NCI-H1436 (cell line): ENCODE measurements around the gene TNNI3K.

ENCODE experiments used
- DNase-seq: peaks from one replicate; lab custom pipeline; 2025; lab: John Stamatoyannopoulos, UW

TNNI3K gene

DNA sequence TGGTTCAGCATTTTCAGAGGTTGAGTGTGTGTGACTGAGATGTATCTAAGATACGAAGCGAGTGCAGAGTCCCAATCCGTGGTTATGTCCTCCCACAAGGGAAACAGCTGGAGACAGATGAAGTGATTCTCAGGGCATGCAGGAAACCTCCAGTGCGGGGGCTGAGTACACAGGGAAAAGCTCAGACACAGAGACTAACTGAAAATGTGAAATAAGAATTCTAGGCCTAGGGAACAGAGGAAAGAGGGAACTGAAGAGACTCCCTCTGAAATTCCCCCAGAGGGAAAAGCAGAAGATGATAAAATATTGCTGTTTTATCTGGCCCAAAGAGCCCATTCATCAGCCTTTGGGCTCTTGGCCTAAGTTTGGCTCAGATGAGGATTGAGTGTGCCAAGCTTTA is 160.4 kb downstream of the TNNI3K start:
- DNase-seq, result no peak

DNA sequence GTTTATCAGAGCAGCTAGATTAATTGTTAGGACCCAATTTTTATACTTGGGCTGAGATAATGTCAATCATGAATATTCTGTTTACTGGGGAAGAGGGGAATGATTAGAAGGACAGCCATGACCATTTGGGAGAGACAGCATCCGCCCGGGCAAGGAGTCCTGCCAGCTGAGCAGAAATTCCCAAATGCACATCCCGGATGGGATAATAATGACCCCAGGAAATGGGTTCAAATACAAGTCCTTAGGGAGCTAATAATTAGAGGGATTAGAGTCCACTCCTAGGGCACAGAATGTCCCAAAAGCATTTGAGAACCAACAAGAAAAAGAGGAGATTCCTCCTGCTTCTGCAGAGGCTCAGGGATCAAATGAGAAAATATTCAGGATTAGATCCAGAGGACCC is 161.3 kb downstream of the TNNI3K start:
- no peak for DNase-seq

DNA sequence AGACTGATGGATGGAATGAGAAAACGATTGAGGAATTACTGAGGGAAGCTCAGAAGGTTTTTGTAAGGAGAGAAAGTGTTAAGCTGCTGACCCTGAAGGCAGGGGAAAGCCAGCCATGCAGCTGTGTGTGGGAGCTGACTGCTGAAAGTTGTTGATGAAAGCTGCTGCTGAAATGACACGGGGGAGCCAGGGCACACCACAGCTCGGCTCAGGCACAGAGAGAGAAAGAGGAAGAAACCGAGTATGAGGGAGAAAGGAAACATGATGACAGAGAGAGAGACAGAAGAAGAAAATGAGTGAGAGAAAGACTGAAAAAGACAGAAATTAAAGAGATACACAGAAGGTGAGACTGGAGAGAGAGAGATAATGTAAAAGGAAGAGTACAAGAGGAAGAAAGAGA is 161.7 kb downstream of the TNNI3K start:
- DNase-seq, result no peak

DNA sequence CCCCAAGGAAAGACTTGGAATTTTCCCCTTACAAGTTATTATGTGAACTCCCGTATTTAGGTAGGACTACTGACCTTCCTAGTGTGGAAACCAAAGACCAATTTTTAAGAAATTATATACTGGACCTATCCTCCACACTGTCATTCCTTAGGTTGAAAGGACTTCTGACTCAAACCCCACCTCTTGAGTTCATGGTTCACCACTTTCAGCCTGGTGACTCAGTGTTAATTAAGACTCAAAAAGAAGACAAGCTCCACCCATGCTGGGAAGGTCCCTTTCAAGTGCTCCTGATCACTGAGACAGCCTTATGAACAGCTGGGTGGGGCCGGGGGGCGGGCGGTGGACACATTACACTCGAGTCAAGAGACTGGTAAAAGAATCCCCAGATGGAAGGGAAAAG is 164.1 kb downstream of the TNNI3K start:
- DNase-seq, result no peak

DNA sequence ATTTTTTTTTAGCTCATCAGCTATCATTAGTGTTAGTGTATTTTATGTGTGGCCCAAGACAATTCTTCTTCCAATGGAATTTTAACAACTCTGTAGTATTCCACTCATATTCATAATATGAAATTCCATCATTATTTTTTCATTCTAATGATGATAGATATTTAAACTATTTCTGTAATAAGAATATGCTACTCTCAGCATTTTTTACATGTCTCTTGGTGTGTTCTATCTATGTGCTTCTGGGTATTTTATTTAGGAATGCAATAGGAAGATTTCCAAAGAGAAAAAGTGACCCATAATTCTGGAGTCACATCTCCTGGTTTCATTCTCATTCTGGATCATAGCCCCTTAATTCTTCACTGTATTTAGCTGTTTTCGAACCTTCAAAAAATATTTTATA is 167.7 kb downstream of the TNNI3K start:
- DNase-seq, result no peak

DNA sequence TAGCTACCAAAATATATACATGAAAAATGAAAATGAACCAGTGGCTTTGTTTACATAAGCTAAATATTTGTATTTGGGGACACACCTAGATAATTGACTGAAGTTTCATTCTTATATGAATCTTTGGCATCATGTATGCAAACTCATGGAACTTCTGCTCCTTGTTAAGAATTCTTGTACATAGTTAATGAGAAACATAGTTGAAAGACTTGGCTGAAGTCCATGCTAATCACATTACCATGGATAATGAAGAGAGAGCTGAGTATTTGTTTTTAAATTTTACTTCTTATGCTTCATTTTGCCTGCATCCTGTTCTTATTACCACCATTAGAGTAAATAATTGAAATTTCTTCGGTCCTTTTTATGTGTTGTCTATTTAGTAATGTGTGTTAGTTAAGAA is 168.4 kb downstream of the TNNI3K start:
- DNase-seq, result no peak

DNA sequence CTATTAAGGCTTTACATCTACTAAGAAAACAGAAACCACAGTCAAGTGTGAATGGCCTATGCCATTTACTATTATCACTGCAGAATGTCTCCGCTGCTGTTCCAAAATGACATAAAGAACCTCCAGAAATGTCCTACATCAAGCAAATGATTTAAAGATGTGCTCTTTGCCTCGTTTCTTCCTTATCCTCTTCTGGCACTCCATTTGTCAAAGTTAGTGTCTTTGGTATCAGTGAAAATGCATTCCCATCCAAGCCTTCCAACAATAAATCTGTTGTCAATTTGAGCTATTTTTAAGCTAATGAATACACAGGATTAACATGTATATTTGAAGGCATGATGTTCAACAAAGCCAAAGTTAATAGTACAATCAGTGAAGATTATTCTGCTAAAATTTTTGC is 171.6 kb downstream of the TNNI3K start:
- no peak for DNase-seq

DNA sequence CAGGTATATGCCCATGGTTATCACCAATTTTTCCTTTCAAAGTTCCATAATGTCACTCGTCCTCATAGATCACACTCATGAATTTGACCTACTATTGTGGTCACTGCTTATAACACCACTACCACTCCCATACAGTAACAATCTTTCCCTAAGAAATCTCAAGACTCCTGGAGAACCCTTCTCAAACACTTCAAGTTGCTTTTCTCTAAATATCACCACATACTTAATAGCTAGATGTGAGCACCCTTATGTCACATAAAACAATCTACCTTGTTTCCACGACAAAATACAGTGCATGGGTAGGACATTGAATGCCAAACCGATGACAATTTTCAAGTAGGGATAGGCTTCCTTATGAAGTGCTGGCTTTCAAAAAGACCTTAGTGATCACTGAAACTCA is 172.7 kb downstream of the TNNI3K start:
- no peak for DNase-seq

DNA sequence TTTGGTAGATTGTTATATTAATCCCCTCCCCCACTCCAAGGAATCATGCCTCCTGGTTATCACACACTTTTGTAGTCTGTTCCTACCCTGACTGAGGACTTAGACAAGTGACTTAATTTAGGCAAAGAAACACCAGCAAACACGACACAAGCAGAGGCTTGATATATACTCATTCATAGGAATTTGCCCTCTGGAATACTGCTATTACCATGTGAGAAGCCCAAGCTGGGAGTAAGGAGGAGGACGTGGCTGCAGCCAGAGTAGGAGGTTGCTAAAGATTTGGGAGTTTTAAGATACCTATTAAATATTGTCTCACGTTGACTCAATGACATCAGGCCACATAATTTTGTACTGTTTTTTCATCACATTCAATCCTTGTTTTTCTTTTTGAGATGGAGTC is 177.1 kb downstream of the TNNI3K start:
- DNase-seq, result no peak

DNA sequence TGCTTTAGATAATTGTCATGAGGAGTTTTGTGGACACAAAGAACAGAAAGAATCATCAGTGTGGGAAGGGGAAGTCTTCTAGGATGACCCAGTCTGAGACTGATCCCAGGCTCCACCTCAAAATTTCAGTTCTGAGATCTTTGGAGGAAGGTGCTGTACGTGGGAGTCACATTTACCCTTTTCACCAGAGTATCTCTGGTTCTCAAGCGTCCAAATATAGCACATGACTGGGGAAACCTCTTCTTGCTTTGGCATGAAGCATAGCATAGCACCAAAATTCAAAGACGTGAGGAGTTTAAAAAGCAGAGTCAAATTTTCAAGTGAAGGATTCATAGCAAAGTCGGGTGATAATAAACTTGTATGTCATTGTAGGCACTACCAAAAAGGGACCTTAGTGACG is 180.7 kb downstream of the TNNI3K start:
- DNase-seq, result no peak

DNA sequence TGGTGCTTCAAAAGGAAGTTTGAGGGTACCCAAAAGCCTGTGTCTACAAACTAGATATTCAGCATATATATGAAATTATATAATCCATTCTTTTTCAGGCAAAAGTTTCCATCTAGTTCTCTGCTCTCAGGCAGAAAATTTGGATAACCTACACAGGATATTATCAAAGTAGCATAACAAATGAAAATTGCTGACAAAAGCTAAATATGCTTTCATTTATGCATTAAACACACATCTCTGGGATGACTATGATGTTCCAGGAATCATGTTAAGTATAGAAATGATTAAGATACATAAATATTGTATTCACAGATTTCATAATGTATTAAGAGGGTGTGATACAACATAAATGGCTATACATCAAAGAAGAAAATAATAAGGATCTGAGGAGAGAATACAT is 184.4 kb downstream of the TNNI3K start:
- DNase-seq, result no peak

DNA sequence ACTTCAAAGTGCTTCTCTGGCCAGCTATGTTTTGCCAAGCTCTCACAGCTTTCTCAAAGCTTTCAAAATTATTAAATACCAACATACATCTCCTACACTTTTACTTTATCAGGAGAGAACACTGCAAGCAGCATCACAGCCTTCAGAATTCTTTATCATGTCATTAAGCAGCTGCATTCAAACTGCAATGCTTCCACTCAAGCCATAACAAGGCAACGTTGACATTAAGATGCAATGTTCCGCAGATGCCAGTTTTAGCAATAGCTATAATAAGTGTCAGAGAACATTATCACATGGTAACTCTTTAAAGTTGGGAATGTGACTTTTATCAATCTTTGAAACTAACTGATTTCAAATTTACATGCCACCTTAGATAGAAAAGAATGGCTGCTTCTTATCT is 185.3 kb downstream of the TNNI3K start:
- DNase-seq, result no peak

DNA sequence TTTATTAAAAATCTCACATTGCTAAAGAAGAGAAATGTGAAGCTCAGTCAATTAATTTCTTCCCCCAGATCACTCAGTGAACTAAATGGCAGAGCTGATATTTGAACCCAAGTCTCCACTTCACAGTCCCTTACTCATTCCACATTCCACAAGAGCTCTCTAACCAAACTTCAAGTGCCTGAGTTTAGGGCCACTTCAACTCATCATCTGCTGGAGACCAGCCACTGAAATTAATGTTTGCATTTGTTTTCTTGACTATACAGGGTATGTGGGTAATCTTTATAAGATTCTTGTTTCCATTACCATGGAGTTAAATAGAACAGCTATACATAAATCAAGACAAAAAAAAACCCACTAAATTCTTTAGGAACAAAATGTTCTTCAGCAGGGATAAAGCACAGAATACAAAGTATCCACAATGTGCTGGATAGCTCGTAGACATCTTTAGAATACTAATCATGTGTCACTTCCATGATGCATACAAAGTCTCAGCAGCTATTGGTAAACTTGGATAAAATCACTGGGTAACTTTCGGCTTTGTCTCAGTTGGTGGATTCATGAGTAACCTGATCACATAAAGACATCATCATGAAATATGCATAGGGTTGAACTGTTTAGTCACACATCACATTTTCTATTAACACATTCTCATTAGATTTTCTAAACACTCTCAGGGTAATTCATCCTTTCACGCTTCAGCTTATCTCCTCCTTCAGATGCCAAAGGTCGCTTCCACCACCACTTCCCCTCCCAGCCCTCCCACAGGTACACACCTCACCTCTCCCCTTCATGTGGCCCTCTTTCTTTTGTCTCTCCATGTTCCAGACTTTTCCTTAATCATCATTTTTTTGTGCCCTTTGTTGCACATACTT is 187.5 kb downstream of the TNNI3K start:
- DNase-seq, result no peak

DNA sequence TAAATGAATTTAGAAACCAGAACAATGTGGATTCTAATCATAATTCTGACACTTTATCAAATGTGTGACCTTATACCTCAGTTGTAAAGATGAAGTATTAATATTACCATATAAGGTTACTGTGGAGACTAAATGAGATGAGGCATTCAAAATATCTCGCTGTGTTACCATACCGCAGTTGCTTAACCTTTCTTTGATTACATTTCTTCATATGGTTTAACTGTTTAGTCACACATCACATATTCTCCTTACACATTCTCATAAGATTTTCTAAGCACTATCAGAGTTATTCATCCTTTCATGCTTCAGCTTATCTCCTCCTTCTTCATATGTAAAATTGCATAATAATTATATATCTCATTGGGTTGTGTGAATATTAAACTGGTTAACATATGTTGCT is 188.3 kb downstream of the TNNI3K start:
- DNase-seq, result no peak

DNA sequence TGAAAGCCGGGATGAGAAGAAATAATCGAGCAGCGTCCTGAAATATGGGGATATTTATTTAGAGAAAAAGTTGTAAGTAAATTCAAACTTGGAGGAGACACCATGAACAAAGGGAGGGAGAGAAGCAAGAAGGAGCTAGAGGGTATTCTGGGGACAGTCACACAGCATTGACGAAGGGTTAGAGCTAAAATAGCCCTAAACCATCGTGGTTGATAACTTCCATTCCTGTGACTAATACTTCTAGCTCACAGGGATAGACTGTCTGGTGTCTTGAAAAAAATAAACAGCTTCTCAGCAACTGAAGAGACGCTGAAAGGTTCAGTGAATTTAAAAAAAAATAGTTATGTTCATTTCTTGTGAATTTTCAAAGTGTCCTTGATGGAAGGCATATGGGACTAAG is 190.5 kb downstream of the TNNI3K start:
- no peak for DNase-seq

DNA sequence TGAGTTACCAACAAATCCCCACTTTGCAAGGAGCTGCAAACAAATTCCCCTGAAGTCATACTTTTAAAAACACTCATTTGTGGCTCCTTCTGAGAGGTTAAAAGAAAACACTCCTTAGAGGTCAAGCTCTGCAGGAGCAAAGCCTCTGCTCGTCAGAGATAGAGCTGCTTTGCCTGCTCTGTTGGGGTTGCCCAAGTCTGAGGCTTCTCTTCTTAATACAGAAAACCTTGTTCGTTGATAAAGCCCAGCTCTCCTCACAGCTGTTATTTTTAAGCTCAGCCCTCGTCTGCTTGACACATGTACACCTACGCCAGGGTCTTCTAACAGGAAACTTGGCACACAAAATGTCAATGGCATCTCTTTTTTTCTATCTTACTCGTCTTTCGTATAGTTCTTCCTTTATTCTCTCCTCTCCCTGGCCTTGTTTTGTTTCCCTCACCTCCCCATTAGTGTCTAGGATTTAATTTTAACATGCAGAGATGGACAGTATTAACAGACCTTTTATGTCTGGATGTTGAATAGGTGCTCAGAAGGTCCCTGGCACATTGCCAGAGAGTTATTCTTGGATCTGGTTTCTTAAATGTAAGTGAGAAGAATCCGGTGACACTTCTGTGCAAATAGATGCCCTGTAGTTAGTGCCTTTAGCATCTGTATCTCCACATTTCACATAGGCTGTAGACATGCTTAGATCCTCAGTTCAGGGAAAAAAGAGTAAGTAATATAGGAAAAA is 191.2 kb downstream of the TNNI3K start:
- no peak for DNase-seq

DNA sequence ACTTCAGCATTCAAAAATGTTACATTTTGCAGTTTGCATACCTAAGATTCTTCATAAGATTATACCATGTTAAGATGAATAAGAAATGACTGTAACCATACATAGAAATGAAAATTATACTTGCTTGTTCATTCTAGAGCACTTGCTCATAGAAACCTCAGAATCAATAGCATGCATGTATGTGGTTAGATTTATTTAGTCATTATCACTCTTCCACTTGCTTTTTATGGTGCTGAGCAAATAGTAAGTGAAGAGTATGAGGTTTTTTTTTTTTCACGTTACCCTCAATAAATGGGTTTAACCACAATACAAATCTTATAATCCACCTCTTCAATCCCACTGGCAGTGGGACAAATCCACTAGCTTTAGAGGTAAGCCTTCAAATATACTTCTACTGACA is 192.5 kb downstream of the TNNI3K start:
- DNase-seq, result no peak

DNA sequence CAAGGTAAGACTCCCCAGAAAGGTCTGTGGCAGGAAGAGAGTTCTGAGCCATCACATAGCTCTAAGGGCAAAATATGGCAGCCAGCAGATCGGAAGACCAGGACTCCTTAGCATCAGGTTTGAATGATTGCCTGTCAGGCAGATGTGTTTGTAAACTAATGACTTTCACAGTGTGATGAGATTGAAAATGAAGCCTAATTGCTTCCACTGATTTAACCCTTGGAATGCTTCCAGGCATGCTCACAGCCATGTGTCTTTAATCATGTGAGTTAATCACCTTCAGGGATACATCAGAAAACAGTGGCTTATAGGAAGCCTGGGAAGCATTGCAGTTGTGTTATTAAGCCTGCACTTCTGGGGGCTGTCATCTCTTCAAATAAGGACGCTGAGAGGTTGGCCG is 194.4 kb downstream of the TNNI3K start:
- no peak for DNase-seq

DNA sequence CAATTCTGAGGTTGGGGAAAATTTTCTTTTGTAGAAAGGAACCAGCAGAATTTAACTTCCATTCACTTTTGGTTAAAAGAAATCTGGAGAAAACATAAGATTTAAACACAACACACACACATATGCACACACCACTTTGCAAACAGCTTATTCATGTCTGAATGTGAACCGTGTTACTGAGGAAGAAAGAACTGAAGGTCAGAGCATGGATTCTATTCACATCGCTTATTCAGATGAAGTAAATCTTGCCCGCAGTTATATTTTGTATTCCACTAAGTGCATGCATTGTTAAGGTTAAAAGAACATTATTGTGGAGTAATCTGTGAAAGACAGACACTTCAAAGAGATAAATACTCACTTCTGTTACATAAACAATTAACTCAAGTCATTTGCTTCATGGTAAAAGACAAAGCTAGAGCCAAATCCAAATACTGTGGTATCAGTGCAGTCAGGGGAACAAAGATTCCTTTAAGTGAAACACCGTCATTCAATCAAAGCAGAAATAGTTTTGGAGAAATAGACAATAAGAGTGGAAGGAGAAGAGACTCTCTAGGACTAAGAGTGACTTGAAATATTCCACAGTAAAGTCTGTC is 195.3 kb downstream of the TNNI3K start:
- no peak for DNase-seq

DNA sequence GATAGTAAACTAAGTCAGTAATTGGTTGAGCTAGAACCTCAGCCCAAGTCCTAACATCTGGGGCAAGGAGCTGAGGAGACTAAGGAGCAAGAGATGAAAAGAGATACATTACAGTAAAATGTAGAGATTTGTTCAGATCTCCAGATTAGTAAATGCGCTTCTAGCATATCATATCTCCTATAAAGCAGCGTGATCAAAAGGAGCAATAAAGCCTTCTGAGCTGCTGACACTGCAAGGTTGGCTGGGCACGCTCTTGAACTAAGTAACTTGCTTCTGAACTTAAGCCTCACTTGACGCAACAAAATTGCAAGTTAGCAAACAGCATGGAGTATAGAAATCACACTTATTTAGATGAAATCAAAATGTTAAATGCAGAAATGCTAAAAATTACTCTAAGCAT is 196.3 kb downstream of the TNNI3K start:
- DNase-seq, result no peak

DNA sequence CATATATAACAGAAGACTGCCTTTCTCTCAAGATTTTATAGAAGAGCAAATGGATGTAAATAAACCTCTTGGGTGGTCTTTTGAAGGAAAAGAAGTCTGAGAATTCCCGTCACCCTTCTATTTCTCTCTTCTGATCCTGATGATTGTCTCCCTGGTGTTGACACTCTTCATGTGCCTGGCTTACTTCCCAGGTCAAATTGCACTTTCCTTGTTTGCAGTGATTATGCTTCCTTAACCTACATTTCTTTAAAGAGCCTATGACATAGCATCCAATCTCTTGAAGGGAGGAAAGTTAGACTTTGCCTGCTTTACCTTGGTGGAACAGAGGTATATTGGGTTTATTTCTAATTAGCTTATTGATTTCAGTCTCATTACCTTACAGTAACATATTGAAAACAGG is 197.1 kb downstream of the TNNI3K start:
- DNase-seq, result no peak

DNA sequence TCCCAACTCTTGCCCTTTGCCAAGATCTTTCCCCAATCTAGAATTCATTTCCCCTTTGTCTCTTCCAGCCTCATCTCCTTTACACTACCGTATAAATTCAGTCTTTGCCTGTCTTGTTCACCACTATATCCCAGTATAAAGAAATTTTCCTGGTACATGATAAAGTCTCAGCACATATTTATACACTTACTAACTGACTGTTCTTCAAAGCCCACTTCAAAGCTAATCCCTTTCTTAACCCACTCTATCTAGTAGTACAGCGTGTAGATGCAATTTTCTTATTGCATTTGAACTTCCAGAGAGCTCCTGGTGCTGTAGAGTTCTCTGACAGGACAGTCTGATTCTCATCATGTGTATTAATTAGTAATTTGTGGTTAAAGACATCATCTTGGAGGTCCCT is 199.1 kb downstream of the TNNI3K start:
- DNase-seq, result no peak

DNA sequence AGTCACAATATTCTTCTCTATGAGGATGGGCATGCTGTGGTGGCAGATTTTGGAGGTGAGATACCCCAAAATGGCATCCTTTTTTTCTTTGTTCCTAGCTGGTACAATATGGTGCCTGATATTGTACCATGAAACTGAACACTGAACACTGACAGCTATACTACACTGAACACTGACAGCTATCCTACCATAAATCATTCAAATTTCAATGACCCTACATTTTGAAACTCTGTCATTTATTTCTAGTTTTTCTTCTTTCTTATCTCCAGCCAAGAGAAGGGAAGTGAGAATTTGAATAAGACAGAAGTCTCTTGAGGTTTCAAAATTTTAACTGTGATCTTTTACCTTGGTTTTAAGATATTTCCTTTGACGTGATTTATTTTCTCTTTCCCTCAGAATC is 200.9 kb downstream of the TNNI3K start:
- no peak for DNase-seq
